ENCODE results near the gene NIPBL. TPM values are rescaled to one million over a fixed set of nuclear protein-coding genes. Genes with fewer than 3 reads are reported as not detected.

NIPBL gene
- total RNA-seq, 1 experiment from 2014 or later, result 48.3 TPM

- no peak overlapping the region for H3K4me3 Mint-ChIP-seq
- TF ChIP-seq ERG (CRISPR knock-in tag; IDR thresholded peaks at IDR 0.05) (no peak), ZNF423 (CRISPR knock-in tag; IDR thresholded peaks at IDR 0.05) (no peak), CTCF (IDR thresholded peaks at IDR 0.05) (no peak)
- ATAC-seq (no peak), DNase-seq (ENCODE audit: low spot score) (no peak)
- ChIA-PET CTCF (interaction anchor here (0.5 kb wide), 1 partner anchor 188 kb away, joined by 3 read pairs; no protein-coding TSS in a partner anchor), POLR2A (no interaction called here)
- no peak overlapping the region for H3K27ac Mint-ChIP-seq
- no peaks in the 10 kb centered on the region for H3K27me3 Mint-ChIP-seq (ENCODE audit: low read depth)
- peaks cover 29% of the 10 kb centered on the region for H3K36me3 Mint-ChIP-seq
- H3K9me3 Mint-ChIP-seq, result peaks cover 3% of the 10 kb centered on the region
- H3K4me1 Mint-ChIP-seq, result no peaks in the 10 kb centered on the region
These were observed 169.1 kb downstream of the NIPBL start for GRCh38 chr5:37045703-37046102.

GRCh38 chr5:37047947-37048346 lies 171.4 kb downstream of the NIPBL start:
- CTCF ChIA-PET, result no interaction called here
- H3K27ac Mint-ChIP-seq, result no peak overlapping the region
- peaks cover 38% of the 10 kb centered on the region for H3K36me3 Mint-ChIP-seq
- TF ChIP-seq E2F4 (CRISPR knock-in tag; IDR thresholded peaks at IDR 0.05; ENCODE audit: borderline replicate concordance, low read depth) (no peak), RELA (CRISPR knock-in tag; IDR thresholded peaks at IDR 0.05; ENCODE audit: borderline replicate concordance) (no peak), E2F5 (CRISPR knock-in tag; IDR thresholded peaks at IDR 0.05) (no peak), ZNF671 (CRISPR knock-in tag; IDR thresholded peaks at IDR 0.05) (no peak), GTF2I (CRISPR knock-in tag; conservative IDR thresholded peaks at IDR 0.05) (no peak), ZNF423 (CRISPR knock-in tag; IDR thresholded peaks at IDR 0.05) (no peak), ARID4B (CRISPR knock-in tag; IDR thresholded peaks at IDR 0.05; ENCODE audit: borderline replicate concordance) (no peak), ZBTB43 (CRISPR knock-in tag; IDR thresholded peaks at IDR 0.05) (no peak), OVOL2 (CRISPR knock-in tag; IDR thresholded peaks at IDR 0.05; ENCODE audit: borderline replicate concordance) (no peak), ERG (CRISPR knock-in tag; IDR thresholded peaks at IDR 0.05) (no peak), HMGA2 (CRISPR knock-in tag; IDR thresholded peaks at IDR 0.05) (no peak), FOXJ3 (CRISPR knock-in tag; IDR thresholded peaks at IDR 0.05; ENCODE audit: borderline replicate concordance) (no peak), FOXK1 (CRISPR knock-in tag; IDR thresholded peaks at IDR 0.05) (no peak), STAT6 (CRISPR knock-in tag; conservative IDR thresholded peaks at IDR 0.05; ENCODE audit: low read depth) (no peak), NR3C1 (CRISPR knock-in tag; conservative IDR thresholded peaks at IDR 0.05; ENCODE audit: low read depth) (no peak), IRF2 (CRISPR knock-in tag; IDR thresholded peaks at IDR 0.05; ENCODE audit: borderline replicate concordance, low read depth) (no peak), TEAD4 (CRISPR knock-in tag; IDR thresholded peaks at IDR 0.05) (no peak), ZNF317 (CRISPR knock-in tag; IDR thresholded peaks at IDR 0.05; ENCODE audit: borderline replicate concordance, low read depth) (no peak), TP53 (CRISPR knock-in tag; IDR thresholded peaks at IDR 0.05) (no peak)

More at GRCh38 chr5:37047947-37048346, 171.4 kb downstream of the NIPBL start:
- no peak for ATAC-seq
- POLR2A ChIA-PET, result no interaction called here
- DNase-seq (ENCODE audit: low spot score), result no peak
- Mint-ChIP-seq H3K9me3 (peaks cover 3% of the 10 kb centered on the region), H3K4me1 (no peaks in the 10 kb centered on the region), H3K4me3 (no peak overlapping the region), H3K27me3 (ENCODE audit: low read depth) (no peaks in the 10 kb centered on the region)

Measured in WTC11 (cell line).